Coronary artery (tissue), 2 donors: ENCODE measurements around the gene DEFB127.

Experiments
- DNase-seq: peaks from one replicate; pipeline ENCODE4 v3.0.0-alpha.2; 2017; ENCODE audit warnings: low spot score
- H3K27ac ChIP-seq, 2 donors: fragments of 200-600 bp; sonication (generic); one replicate each; pipeline ENCODE4 v1.5.1; 2016 to 2019
- H3K4me3 ChIP-seq: fragments of 200-600 bp; sonication (generic); 2 replicates; pipeline ENCODE4 v1.5.1; 2016; ENCODE audit warnings: mild to moderate bottlenecking, moderate library complexity
- TF ChIP-seq, protein P1 (sequence below): fragments of 200-600 bp; sonication (generic); IDR thresholded peaks from one replicate; pipeline ENCODE4 v1.5.1; 2019; ENCODE audit warnings: antibody characterized with exemption

Gene DEFB127

GRCh38 chr20:152131-152530 lies 5.1 kb upstream of the DEFB127 start:
- TF ChIP-seq, protein P1, sequence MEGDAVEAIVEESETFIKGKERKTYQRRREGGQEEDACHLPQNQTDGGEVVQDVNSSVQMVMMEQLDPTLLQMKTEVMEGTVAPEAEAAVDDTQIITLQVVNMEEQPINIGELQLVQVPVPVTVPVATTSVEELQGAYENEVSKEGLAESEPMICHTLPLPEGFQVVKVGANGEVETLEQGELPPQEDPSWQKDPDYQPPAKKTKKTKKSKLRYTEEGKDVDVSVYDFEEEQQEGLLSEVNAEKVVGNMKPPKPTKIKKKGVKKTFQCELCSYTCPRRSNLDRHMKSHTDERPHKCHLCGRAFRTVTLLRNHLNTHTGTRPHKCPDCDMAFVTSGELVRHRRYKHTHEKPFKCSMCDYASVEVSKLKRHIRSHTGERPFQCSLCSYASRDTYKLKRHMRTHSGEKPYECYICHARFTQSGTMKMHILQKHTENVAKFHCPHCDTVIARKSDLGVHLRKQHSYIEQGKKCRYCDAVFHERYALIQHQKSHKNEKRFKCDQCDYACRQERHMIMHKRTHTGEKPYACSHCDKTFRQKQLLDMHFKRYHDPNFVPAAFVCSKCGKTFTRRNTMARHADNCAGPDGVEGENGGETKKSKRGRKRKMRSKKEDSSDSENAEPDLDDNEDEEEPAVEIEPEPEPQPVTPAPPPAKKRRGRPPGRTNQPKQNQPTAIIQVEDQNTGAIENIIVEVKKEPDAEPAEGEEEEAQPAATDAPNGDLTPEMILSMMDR, result no peak
- H3K4me3 ChIP-seq, result no peak overlapping the region
- no peak for DNase-seq
- no peak overlapping the region for H3K27ac ChIP-seq

DNA sequence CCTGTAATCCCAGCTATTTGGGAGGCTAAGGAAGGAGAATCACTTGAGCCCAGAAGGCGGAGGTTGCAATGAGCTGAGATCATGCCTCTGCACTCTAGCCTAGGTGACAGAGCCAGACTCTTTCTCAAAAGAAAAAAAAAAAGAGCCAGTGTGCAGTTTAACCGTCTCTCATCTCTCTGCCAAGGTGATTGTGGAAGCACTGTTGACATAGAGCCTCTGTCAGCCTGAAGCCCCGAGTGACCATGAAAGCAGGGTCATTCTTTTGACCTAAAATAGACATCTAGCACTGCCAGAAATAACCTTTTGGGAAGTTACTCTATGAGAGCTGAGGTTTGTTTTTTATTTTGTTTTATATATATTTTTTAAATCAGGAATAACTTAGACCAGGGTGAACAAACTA lies 7.4 kb downstream of the DEFB127 start:
- Histone ChIP-seq H3K27ac (no peak overlapping the region), H3K4me3 (no peak overlapping the region)
- DNase-seq, result no peak
- TF ChIP-seq, protein P1, result no peak

DNA sequence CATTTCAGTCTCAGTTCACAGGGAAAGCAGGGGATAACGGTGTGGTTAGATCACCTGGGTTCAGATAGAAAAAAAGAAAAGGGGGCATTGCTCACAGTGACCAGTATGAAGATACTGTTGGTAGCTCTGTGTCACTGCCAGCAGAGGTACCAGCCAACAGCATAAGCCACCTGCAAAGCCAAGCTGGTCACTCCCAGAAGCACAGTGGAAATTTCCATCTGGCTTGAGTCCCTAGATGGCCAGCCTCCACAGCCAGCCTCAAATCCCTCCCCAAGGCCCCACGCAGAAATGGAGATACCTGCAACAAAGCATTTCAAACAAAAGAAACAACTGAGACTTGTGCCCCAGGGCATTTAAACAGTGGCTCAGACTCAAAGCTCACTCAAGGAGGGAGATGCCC lies 11.6 kb downstream of the DEFB127 start:
- no peak for DNase-seq
- Histone ChIP-seq H3K4me3 (no peak overlapping the region), H3K27ac (no peak overlapping the region)
- TF ChIP-seq, protein P1, result no peak

DNA sequence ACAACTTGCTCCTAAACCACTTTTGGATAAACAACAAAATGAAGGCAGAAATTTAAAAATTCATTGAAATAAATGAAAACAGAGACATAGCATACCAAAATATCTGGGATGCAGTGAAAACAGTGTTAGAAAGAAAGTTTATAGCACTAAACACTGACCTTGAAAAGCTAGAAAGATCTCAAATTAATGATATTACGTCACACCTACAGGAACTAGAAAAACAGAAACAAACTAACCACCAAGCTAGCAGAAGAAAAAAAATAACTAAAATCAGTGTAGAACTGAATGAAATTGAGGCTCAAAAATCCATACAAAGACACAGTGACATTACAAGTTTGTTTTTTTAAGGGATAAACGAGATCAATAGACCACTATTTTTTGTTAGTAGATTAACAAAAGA lies 27.0 kb downstream of the DEFB127 start:
- no peak for DNase-seq
- Histone ChIP-seq H3K4me3 (no peak overlapping the region), H3K27ac (no peak overlapping the region)
- TF ChIP-seq, protein P1, result no peak

GRCh38 chr20:187733-188132 lies 30.5 kb downstream of the DEFB127 start:
- Histone ChIP-seq H3K4me3 (no peak overlapping the region), H3K27ac (no peak overlapping the region)
- TF ChIP-seq, protein P1, result no peak
- DNase-seq, result no peak

GRCh38 chr20:189611-190010 lies 32.4 kb downstream of the DEFB127 start, which contains the start of gene DEFB128:
Gene DEFB128 (minus strand): TSS chr20:189711. CDS start chr20:189623, 88 bp downstream.
- Histone ChIP-seq H3K4me3 (no peak within 1 kb of the TSS), H3K27ac (no peak within 1 kb of the TSS)
- DNase-seq, result no peak
- TF ChIP-seq, protein P1, result no peak

GRCh38 chr20:198225-198624 lies 41.0 kb downstream of the DEFB127 start:
- TF ChIP-seq, protein P1, result no peak
- DNase-seq, result no peak
- Histone ChIP-seq H3K4me3 (no peak overlapping the region), H3K27ac (no peak overlapping the region)
